AG04449 (cell line): ENCODE data around the gene TMEM9.

Experiments used
- CTCF ChIA-PET: fragments of 350-600 bp; formaldehyde crosslinking; extraction: SDS; loops from one replicate; lab custom pipeline; 2021; ENCODE audit warnings: antibody characterized with exemption; lab: Yijun Ruan, JAX
- POLR2A ChIA-PET: fragments of 400-600, 350-600 bp; formaldehyde crosslinking; extraction: SDS; loops from one replicate; lab custom pipeline; 2020; ENCODE audit warnings: antibody characterized with exemption, inconsistent platforms; lab: Yijun Ruan, JAX
- DNase-seq: peaks from one replicate; pipeline ENCODE4 v3.0.0-alpha.2; 2010; ENCODE audit warnings: low read depth, low spot score
- H3K4me3 ChIP-seq: 2 replicates; pipeline ENCODE4 v1.5.1; 2011; ENCODE audit warnings: low read depth, mild to moderate bottlenecking, control low read depth, low read length
- TF ChIP-seq, protein P1 (sequence below): IDR thresholded peaks from one replicate; pipeline ENCODE4 v1.5.1; 2011; ENCODE audit warnings: mild to moderate bottlenecking, moderate library complexity, low read length, control low read depth, inconsistent platforms; ENCODE audit not compliant: insufficient read depth; ENCODE audit errors: missing control alignments

TMEM9 gene

DNA sequence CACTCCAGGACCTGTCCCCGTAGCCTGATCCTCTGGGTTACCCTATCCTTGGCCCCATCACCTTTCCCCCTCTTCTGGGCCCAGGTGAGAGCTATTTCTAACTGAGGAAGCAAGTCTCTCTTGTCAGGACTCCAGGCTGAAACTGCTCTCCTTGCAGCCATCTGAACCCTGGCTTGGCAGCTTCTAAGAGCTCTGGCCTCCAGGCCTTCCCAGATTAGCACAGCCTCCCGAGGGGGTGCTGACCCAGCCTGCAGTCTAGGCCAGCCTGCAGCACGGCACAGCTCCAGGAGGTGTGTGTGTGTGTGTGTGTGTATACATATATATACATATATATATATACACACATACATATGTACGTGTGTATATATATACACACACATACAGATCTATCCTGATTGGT lies 59.4 kb downstream of the TMEM9 start:
- ChIA-PET CTCF (interaction anchor here (8.8 kb wide), 1 partner anchor 10 kb away, joined by 76 read pairs; no protein-coding TSS in a partner anchor), POLR2A (no interaction called here)
- TF ChIP-seq, protein P1, sequence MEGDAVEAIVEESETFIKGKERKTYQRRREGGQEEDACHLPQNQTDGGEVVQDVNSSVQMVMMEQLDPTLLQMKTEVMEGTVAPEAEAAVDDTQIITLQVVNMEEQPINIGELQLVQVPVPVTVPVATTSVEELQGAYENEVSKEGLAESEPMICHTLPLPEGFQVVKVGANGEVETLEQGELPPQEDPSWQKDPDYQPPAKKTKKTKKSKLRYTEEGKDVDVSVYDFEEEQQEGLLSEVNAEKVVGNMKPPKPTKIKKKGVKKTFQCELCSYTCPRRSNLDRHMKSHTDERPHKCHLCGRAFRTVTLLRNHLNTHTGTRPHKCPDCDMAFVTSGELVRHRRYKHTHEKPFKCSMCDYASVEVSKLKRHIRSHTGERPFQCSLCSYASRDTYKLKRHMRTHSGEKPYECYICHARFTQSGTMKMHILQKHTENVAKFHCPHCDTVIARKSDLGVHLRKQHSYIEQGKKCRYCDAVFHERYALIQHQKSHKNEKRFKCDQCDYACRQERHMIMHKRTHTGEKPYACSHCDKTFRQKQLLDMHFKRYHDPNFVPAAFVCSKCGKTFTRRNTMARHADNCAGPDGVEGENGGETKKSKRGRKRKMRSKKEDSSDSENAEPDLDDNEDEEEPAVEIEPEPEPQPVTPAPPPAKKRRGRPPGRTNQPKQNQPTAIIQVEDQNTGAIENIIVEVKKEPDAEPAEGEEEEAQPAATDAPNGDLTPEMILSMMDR, result no peak
- DNase-seq, result no peak
- H3K4me3 ChIP-seq, result no peak overlapping the region

DNA sequence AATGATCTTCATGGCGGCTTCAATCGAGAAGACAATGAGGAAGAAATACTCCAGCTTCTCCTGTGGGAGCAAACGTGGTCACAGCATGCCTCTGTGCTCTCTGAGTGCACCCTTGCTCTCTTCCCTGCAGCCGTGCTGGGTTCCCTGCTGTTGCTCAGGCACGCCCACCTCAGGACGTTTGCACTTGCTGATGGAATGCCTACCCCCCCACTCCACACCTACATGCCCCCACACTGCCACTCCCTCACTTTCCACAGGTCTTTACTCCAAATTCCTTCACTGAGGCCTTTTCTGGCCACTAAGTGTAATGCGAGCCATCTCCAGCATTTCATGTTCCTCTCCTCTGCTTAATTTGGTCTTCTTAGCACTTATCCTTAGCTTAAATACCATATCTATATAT lies 60.3 kb downstream of the TMEM9 start:
- ChIA-PET POLR2A (no interaction called here), CTCF (interaction anchor here (8.8 kb wide), 1 partner anchor 9 kb away, joined by 76 read pairs; no protein-coding TSS in a partner anchor)
- no peak for DNase-seq
- TF ChIP-seq, protein P1, result no peak
- H3K4me3 ChIP-seq, result no peak overlapping the region

DNA sequence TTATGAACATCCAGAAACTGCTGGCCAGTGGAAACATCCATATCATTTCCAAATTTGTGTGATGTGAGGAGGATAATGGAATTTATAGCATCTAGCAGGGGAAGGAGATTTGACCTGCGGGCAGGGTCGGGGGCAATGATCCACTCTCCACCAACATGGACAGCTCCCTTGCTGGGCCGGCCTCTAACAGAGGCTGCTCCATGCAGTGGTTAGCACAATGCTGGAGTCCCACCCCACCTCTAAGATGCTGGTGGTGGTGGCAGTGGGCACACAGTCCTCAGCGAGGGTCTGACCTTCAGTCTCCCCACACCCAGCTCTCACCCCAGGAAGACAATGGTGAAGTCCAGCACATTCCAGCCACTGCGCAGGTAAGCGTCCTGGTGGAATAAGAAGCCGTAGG lies 60.7 kb downstream of the TMEM9 start:
- TF ChIP-seq, protein P1, result no peak
- ChIA-PET POLR2A (no interaction called here), CTCF (interaction anchor here (8.8 kb wide), 1 partner anchor 9 kb away, joined by 76 read pairs; no protein-coding TSS in a partner anchor)
- DNase-seq, result no peak
- no peak overlapping the region for H3K4me3 ChIP-seq

DNA sequence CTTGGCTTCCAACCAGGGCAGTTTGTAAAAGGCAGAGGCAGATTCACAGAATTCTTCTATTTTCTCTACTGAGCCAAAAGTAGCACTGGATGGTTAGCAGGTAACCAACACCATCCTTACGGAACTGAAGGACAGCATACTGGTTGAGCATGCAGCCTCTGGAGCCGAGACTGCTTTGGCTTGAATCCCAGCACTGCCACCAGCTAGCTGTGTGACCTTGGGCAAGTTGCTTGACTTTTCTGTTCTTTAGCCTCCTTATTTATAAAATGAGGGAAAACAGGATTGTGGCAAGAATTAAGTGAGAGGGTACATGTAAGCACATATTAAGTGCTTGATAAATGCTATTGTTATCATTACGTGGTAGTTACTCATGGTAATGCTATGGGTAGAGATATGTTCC lies 61.5 kb downstream of the TMEM9 start:
- DNase-seq, result no peak
- TF ChIP-seq, protein P1, result no peak
- ChIA-PET CTCF (no interaction called here), POLR2A (no interaction called here)
- H3K4me3 ChIP-seq, result no peak overlapping the region

DNA sequence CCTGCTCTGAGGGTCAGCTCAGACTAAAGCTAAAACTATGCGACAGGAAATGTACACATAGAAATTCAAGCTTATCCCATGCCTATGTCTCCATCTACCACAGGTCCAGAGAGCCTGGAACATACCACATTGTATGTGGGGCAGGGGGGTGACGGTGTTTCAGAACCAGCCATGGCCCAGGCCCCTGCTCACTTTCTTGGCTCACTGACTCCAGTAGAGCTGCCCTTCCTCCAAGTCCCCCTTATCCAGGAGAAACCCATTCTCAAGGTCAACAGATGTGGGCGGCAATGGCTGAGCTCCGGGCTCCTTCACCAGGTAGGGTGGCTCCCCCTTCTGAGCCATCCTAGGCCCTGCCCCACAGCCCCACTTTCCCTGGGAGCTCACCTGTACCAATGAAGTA lies 63.0 kb downstream of the TMEM9 start:
- no peak for DNase-seq
- TF ChIP-seq, protein P1, result no peak
- no peak overlapping the region for H3K4me3 ChIP-seq
- CTCF ChIA-PET, result interaction anchor here (0.9 to 3.8 kb wide), 8 partner anchors 10 to 201 kb away, joined by 3 to 18 read pairs (median 4); partner anchors contain the start of gene ASCL5
- POLR2A ChIA-PET, result no interaction called here

DNA sequence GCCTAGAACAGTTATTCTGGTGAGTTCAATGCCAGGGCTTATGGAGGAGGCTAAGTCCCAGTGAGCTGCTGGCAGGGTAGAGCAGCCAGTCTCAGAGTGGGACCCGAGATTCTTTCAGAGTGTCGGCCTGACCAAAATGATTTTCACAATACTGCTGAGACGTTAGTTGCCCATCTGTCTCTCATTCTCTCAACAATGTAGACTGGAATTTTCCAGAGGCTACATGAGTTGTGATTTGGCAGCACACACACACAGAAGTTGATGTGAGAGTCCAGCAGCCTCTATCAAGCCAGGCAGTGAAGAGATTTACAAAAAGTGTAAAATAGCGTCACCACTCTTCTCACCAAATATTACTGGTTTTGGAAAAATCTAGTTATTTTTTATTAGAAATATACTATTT lies 63.7 kb downstream of the TMEM9 start:
- ChIA-PET CTCF (interaction anchor here (1.0 to 3.8 kb wide), 7 partner anchors 10 to 272 kb away, joined by 3 to 18 read pairs (median 4); partner anchors contain the start of gene ASCL5), POLR2A (no interaction called here)
- no peak for DNase-seq
- no peak overlapping the region for H3K4me3 ChIP-seq
- TF ChIP-seq, protein P1, result no peak
